K562 (cell line): ENCODE measurements around the gene VARS1. TPM values are rescaled to one million over a fixed set of nuclear protein-coding genes. Genes with fewer than 3 reads are reported as not detected.

Experiments
- ATAC-seq: fragments of 200-7000 bp; cut with Tn5 transposase; 3 replicates; pipeline ENCODE4 v1.9.1; 2020; ENCODE audit warnings: moderate library complexity
- BruUV-seq: library from RNA; stranded (reverse); fragments of 400-500 nt; replicated peaks from 2 replicates; lab custom pipeline; 2021; lab: Mats Ljungman, UMichigan
- CTCF ChIA-PET: fragments of 300-600 bp; formaldehyde crosslinking; extraction: SDS; loops from one replicate; lab custom pipeline; 2021; ENCODE audit warnings: low intra/inter-chr PET ratio; lab: Yijun Ruan, JAX
- POLR2A ChIA-PET: fragments of 300-600, 350-650 bp; sonication (Branson Sonifier 250); formaldehyde crosslinking; extraction: SDS; loops from one replicate; lab custom pipeline; 2021; ENCODE audit warnings: antibody characterized with exemption, inconsistent platforms; lab: Yijun Ruan, JAX
- DNase-seq, 4 experiments: peaks; one replicate each; pipeline versions ENCODE4 v3.0.0 to v3.0.0-alpha.2; 2011 to 2018; ENCODE audit warnings: low spot score in 3 of 4, mixed read lengths in 3 of 4; ENCODE audit errors: extremely low read depth in 1 of 4
- FAIRE-seq: peaks from 2 replicates; lab custom pipeline; 2011; peaks lifted over from hg19 to GRCh38; lab: Jason Lieb, UNC
- H2AFZ ChIP-seq: 2 replicates; pipeline ENCODE4 v1.6.0; 2011; ENCODE audit warnings: low read depth, low read length, control low read depth, inconsistent platforms
- H3K27ac ChIP-seq: fragments of 200-600 bp; 3 replicates; pipeline ENCODE4 v1.8.0; 2011; ENCODE audit warnings: low read depth, mild to moderate bottlenecking, control low read depth, inconsistent platforms, low read length, moderate library complexity, mixed read lengths; ENCODE audit errors: extremely low read depth
- H3K27me3 ChIP-seq, 2 experiments: fragments of 300-600 bp in 1 of 2; 2 replicates in 1 of 2; 3 replicates in 1 of 2; pipeline versions ENCODE4 v1.6.0 to v1.8.0; 2011; ENCODE audit warnings: inconsistent platforms in 2 of 2, low read length in 2 of 2, mild to moderate bottlenecking in 1 of 2, mixed read lengths in 1 of 2, moderate library complexity in 1 of 2; ENCODE audit not compliant: control insufficient read depth in 2 of 2, insufficient read depth in 2 of 2
- H3K36me3 ChIP-seq: fragments of 300-600 bp; 3 replicates; pipeline ENCODE4 v1.8.0; 2011; ENCODE audit warnings: mild to moderate bottlenecking, low read length, inconsistent platforms; ENCODE audit not compliant: control insufficient read depth, insufficient read depth
- H3K4me1 ChIP-seq, 2 experiments: fragments of 200-600 bp in 1 of 2; replicated peaks in 1 of 2; 2 replicates in 1 of 2; 3 replicates in 1 of 2; pipeline versions ENCODE4 v1.5.1 to v1.8.0; 2011; ENCODE audit warnings: inconsistent platforms in 2 of 2, low read length in 2 of 2, mild to moderate bottlenecking in 1 of 2, mixed read lengths in 1 of 2, moderate library complexity in 1 of 2; ENCODE audit not compliant: control insufficient read depth in 2 of 2, insufficient read depth in 2 of 2
- H3K4me2 ChIP-seq: 2 replicates; pipeline ENCODE4 v1.6.1; 2011; ENCODE audit warnings: low read length, control low read depth, inconsistent platforms, mixed read lengths; ENCODE audit not compliant: insufficient read depth
- H3K4me3 ChIP-seq: fragments of 200-600 bp; sonication (generic), shearing (Covaris generic); 2 replicates; pipeline ENCODE4 v1.5.1; 2016; ENCODE audit warnings: control low read depth, inconsistent platforms
- H3K79me2 ChIP-seq: fragments of 200-600 bp; 3 replicates; pipeline ENCODE4 v1.8.0; 2011; ENCODE audit warnings: low read length, inconsistent platforms; ENCODE audit not compliant: control insufficient read depth, insufficient read depth
- H3K9ac ChIP-seq, 2 experiments: 2 replicates each; pipeline versions ENCODE4 v1.6.0 to v1.6.1; 2011; ENCODE audit warnings: low read depth in 2 of 2, low read length in 2 of 2, control low read depth in 1 of 2, inconsistent platforms in 1 of 2, mild to moderate bottlenecking in 1 of 2, mixed read lengths in 1 of 2; ENCODE audit not compliant: insufficient read depth in 1 of 2
- H3K9me1 ChIP-seq: one replicate; pipeline ENCODE4 v1.6.0; 2011; ENCODE audit warnings: inconsistent platforms, mild to moderate bottlenecking, low read length, moderate library complexity; ENCODE audit not compliant: control insufficient read depth, insufficient read depth
- H3K9me3 ChIP-seq: replicated peaks from 2 replicates; pipeline ENCODE4 v1.5.1; 2011; ENCODE audit warnings: low read depth, low read length, inconsistent platforms; ENCODE audit not compliant: control insufficient read depth, insufficient read depth
- H4K20me1 ChIP-seq: replicated peaks from 2 replicates; pipeline ENCODE4 v1.6.1; 2011; ENCODE audit warnings: low read length, inconsistent platforms, mixed read lengths; ENCODE audit not compliant: control insufficient read depth, insufficient read depth
- ARID4B ChIP-seq: sonication (generic); formaldehyde crosslinking; IDR thresholded peaks from 2 replicates; pipeline ENCODE4 v1.8.0; 2022; ENCODE audit warnings: mild to moderate bottlenecking, missing genetic modification reagents
- BDP1 ChIP-seq: IDR thresholded peaks from 3 replicates; pipeline ENCODE4 v1.6.1; 2011; ENCODE audit not compliant: insufficient read length, insufficient read depth
- FIP1L1 ChIP-seq: fragments of 200-400 bp; formaldehyde crosslinking; IDR thresholded peaks from 2 replicates; pipeline ENCODE4 v1.6.1; 2018; ENCODE audit warnings: mild to moderate bottlenecking, low read depth, low read length; ENCODE audit not compliant: poor library complexity, severe bottlenecking
- FOXA3 ChIP-seq, 2 experiments: fragments of 450-650 bp in 1 of 2; sonication (generic) in 1 of 2; formaldehyde crosslinking; IDR thresholded peaks in 1 of 2; conservative IDR thresholded peaks in 1 of 2; 2 replicates each; pipeline versions ENCODE4 v1.4.0 to v1.8.0; 2020 to 2022; ENCODE audit warnings: mild to moderate bottlenecking in 2 of 2, missing genetic modification reagents in 1 of 2
- IFI16 ChIP-seq: fragments of 250-450 bp; sonication (Bioruptor Pico); IDR thresholded peaks from 2 replicates; pipeline ENCODE4 v2.1.2; 2022; ENCODE audit warnings: mild to moderate bottlenecking, inconsistent platforms
- KAT7 ChIP-seq: sonication (generic); formaldehyde crosslinking; IDR thresholded peaks from 2 replicates; pipeline ENCODE4 v1.8.0; 2022; ENCODE audit warnings: missing genetic modification reagents, mild to moderate bottlenecking, borderline replicate concordance
- MAZ ChIP-seq, 2 experiments: fragments of 450-650 bp in 1 of 2; sonication (generic) in 1 of 2; formaldehyde crosslinking; IDR thresholded peaks in 1 of 2; conservative IDR thresholded peaks in 1 of 2; 2 replicates each; pipeline versions ENCODE4 v1.4.0 to v1.5.0; 2020; ENCODE audit warnings: mild to moderate bottlenecking in 1 of 2, missing genetic modification reagents in 1 of 2
- MXD1 ChIP-seq: fragments of 250-450 bp; sonication (Bioruptor Pico); IDR thresholded peaks from 2 replicates; pipeline ENCODE4 v1.8.0; 2021; ENCODE audit warnings: borderline replicate concordance, mild to moderate bottlenecking, moderate library complexity; ENCODE audit not compliant: poor library complexity, severe bottlenecking
- NR2C2 ChIP-seq, 2 experiments: fragments of 200-800 bp in 1 of 2; sonication (Bioruptor generic) in 1 of 2; sonication (generic) in 1 of 2; formaldehyde crosslinking in 1 of 2; IDR thresholded peaks; 2 replicates each; pipeline versions ENCODE4 v1.6.1 to v1.8.0; 2016 to 2022; ENCODE audit warnings: mild to moderate bottlenecking in 1 of 2, missing compliant biosample characterization in 1 of 2, missing genetic modification characterization in 1 of 2, missing genetic modification reagents in 1 of 2
- PTRF ChIP-seq: fragments of 450-650 bp; IDR thresholded peaks from 2 replicates; pipeline ENCODE4 v1.6.1; 2016; ENCODE audit warnings: mild to moderate bottlenecking, missing genetic modification characterization, missing compliant biosample characterization
- RFX1 ChIP-seq: fragments of 450-650 bp; IDR thresholded peaks from 2 replicates; pipeline ENCODE4 v1.6.1; 2016; ENCODE audit warnings: mild to moderate bottlenecking, moderate library complexity
- ZBTB7A ChIP-seq: IDR thresholded peaks from 2 replicates; pipeline ENCODE4 v1.6.1; 2011; ENCODE audit warnings: low read depth, mild to moderate bottlenecking, low read length, moderate library complexity, borderline replicate concordance; ENCODE audit not compliant: control insufficient read depth
- ZFP30 ChIP-seq: fragments of 250-450 bp; sonication (Bioruptor Pico); IDR thresholded peaks from 2 replicates; pipeline ENCODE4 v1.8.0; 2022; ENCODE audit warnings: moderate library complexity, mild to moderate bottlenecking, inconsistent platforms, borderline replicate concordance
- ZNF398 ChIP-seq: fragments of 250-450 bp; sonication (Bioruptor Pico); IDR thresholded peaks from 2 replicates; pipeline ENCODE4 v1.8.0; 2021; ENCODE audit warnings: moderate library complexity, mild to moderate bottlenecking, inconsistent platforms
- in situ Hi-C: fragments of 300-500 bp; cut with MboI; formaldehyde crosslinking; loops from 4 replicates; pipeline ENCODE4 v1.15.0; 2018; ENCODE audit warnings: inconsistent platforms, mixed read lengths
- intact Hi-C: fragments of 100-400 bp; cut with micrococcal nuclease; formaldehyde crosslinking; loops from 2 replicates; pipeline ENCODE4 v1.14.2; 2022
- polyA plus RNA-seq, 8 experiments: library from polyadenylated mRNA; depleted of rRNA in 4 of 8; stranded (reverse) in 5 of 8; unstranded in 3 of 8; fragments of >200 nt; fragmentation: Nextera tagmentation in 2 of 8; fragmentation: Illumina TruSeq in 1 of 8; extraction: Ambion mirVana in 2 of 8; extraction: Trizol in 1 of 8; gene quantifications; 2 replicates each; pipeline versions ENCODE4 v1.2.1 to v1.2.3, GENCODE V29; 2011 to 2014; ENCODE audit warnings: inconsistent platforms in 1 of 8, missing spikeins in 1 of 8
- total RNA-seq, 7 experiments: library from RNA; depleted of rRNA in 6 of 7; stranded (reverse); fragments of >200 nt in 6 of 7; fragmentation: Illumina TruSeq in 2 of 7; extraction: Trizol in 2 of 7; gene quantifications; 2 replicates each; pipeline versions ENCODE4 v1.2.1 to v1.2.3, GENCODE V29; 2011 to 2021; ENCODE audit warnings: low replicate concordance in 1 of 7

VARS1 gene
- total and polyA plus RNA-seq, 9 of the 15 experiments (the other 6 are each of a cell fraction or from before 2014, with no cell fraction given) = 2.9 to 488 (median 130) TPM

- in situ Hi-C loops = no loop called here
- ATAC-seq = no peak
These were observed 24.3 kb upstream of the VARS1 start for GRCh38 chr6:31819871-31820299.

More at GRCh38 chr6:31819871-31820299, 24.3 kb upstream of the VARS1 start:
- Histone ChIP-seq H3K36me3 (peaks cover 23% of the 10 kb centered on the region), H3K4me2 (peak overlapping the region; percentile 89), H3K79me2 (peaks cover 66% of the 10 kb centered on the region), H3K9ac (peak overlapping the region; percentile 7 to 47; a peak in 3 of 4 replicates), H3K27ac (peak overlapping the region; percentile 57), H3K27me3 (no peaks in the 10 kb centered on the region), H3K4me3 (no peak overlapping the region), H3K4me1 (peaks cover 43 to 47% of the 10 kb centered on the region in 2 experiments), H2AFZ (0 out of 2 replicates have a peak overlapping the region, but pooled peaks have one; percentile 10), H3K9me1 (no peaks in the 10 kb centered on the region), H4K20me1 (peaks cover 16% of the 10 kb centered on the region), H3K9me3 (no peaks in the 10 kb centered on the region)
- no peak for FAIRE-seq
- BruUV-seq = no TSS peak
- CTCF ChIA-PET = no interaction called here
- intact Hi-C loops = loop anchor here (10.0 kb wide), 1 partner anchor 355 kb away; the partner anchor contains the start of genes AGPAT1 and RNF5
- TF ChIP-seq ZNF398 (CRISPR knock-in tag) = no peak
- TF ChIP-seq FOXA3 (CRISPR knock-in tag; conservative IDR thresholded peaks at IDR 0.05 in 1 of 2, IDR thresholded peaks at IDR 0.05 in 1 of 2) = peak; percentile 87 to 95; a peak in 3 of 4 replicates
- no peak for TF ChIP-seq ZBTB7A
- 0 out of 2 replicates have a peak, but pooled peaks have one; percentile 29 for TF ChIP-seq KAT7 (CRISPR knock-in tag)
- 0 out of 4 replicates have a peak, but pooled peaks of 1 of the 2 experiments have one; percentile 26 for TF ChIP-seq MAZ (CRISPR knock-in tag; conservative IDR thresholded peaks at IDR 0.05 in 1 of 2, IDR thresholded peaks at IDR 0.05 in 1 of 2)
- TF ChIP-seq RFX1 = no peak
- peak; percentile 46; the same call in 1 of the 2 replicates for TF ChIP-seq NR2C2 (CRISPR knock-in tag; IDR thresholded peaks at IDR 0.05)
- no peak for TF ChIP-seq NR2C2 (tag; IDR thresholded peaks at IDR 0.05)
- peak; percentile 25; the same call in 1 of the 2 replicates for TF ChIP-seq ARID4B (CRISPR knock-in tag)
- no peak for TF ChIP-seq ZFP30 (CRISPR knock-in tag)
- TF ChIP-seq FIP1L1 = no peak
- peak; percentile 22 for TF ChIP-seq MXD1 (CRISPR knock-in tag)
- no peak for TF ChIP-seq BDP1
- TF ChIP-seq IFI16 (CRISPR knock-in tag) = no peak
- TF ChIP-seq PTRF = no peak
- peak in 1 of 4 experiments; percentile 49 for DNase-seq
- POLR2A ChIA-PET = interaction anchor here (0.6 to 6.1 kb wide), 7 partner anchors 10 to 163 kb away, joined by 4 to 58 read pairs (median 4); partner anchors contain the start of genes C6orf47 and LSM2
